Measurements from ENCODE around the gene SRPK1.

SRPK1 gene

DNA sequence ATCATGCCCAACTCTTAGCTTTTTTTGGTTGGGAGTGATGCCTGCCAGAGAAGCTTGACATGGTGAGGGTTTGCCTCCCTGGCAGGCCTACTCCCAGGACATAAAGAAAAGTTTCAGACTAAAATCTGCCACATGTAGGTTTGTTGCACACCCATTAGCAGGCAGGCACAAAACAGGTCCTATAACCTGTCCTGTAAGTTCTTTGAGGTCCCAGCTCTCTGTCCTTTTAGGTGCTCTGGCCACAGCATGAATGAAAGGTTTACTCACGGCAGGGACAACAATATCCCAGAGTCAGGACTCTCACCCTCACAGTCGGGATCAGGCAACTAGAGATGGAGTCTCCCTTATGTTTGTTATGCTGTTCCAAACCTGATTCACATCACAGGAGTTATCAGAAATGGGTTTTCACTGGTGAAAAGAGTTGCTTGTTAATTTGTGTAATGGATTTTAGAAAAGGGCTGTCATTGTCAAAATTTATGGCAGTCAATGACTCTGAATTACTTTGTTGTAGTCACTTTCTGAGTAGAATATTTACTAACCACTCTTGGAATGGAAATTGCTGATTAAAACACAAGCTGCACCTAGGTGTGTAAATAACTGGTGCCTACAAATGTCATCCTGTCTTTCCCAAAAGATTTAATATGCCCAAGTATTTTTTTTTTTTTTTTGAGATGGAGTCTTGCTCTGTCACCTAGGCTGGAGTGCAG is 5.8 kb upstream of the SRPK1 start:
- Histone ChIP-seq H2AK5ac (ENCODE audit: low read depth, low read length) (no peak overlapping the region), H3K9me3 (replicated peaks in 1 of 2; ENCODE audit: control insufficient read depth in 2 of 2, insufficient read depth in 1 of 2, low read depth in 1 of 2, low read length in 2 of 2) (no peaks in the 10 kb centered on the region), H3K14ac (ENCODE audit: low read length) (no peak overlapping the region), H3K79me1 (ENCODE audit: low read depth, low read length) (no peaks in the 10 kb centered on the region), H3K23ac (ENCODE audit: low read depth, low read length, poor library complexity) (no peak overlapping the region), H3K9ac (ENCODE audit: low read depth, low read length, poor library complexity) (no peak overlapping the region), H3K36me3 (replicated peaks in 1 of 2; ENCODE audit: control insufficient read depth in 2 of 2, insufficient read depth in 2 of 2, low read length in 2 of 2) (no peaks in the 10 kb centered on the region), H3K4me3 (ENCODE audit: low read length in 2 of 2) (no peak overlapping the region), H2BK15ac (ENCODE audit: low read length) (no peak overlapping the region), H4K8ac (ENCODE audit: low read depth, low read length) (no peak overlapping the region), H4K91ac (ENCODE audit: low read depth, low read length, poor library complexity) (no peak overlapping the region), H3K27ac (replicated peaks; ENCODE audit: low read length) (no peak overlapping the region), H3K4me2 (ENCODE audit: insufficient read depth, low read length, poor library complexity, severe bottlenecking) (no peak overlapping the region), H3K4ac (ENCODE audit: low read length) (no peak overlapping the region), H3K27me3 (ENCODE audit: control insufficient read depth in 3 of 3, insufficient read depth in 3 of 3, low read depth in 1 of 3, low read length in 3 of 3) (no peaks in the 10 kb centered on the region), H2BK120ac (ENCODE audit: low read depth, low read length) (no peak overlapping the region), H2BK5ac (ENCODE audit: low read length) (no peak overlapping the region), H3K4me1 (ENCODE audit: control insufficient read depth in 2 of 2, insufficient read depth in 1 of 2, low read depth in 1 of 2, low read length in 2 of 2) (peaks cover under 1 to 7% of the 10 kb centered on the region in 2 donors), H3K18ac (ENCODE audit: low read length) (no peak overlapping the region), H2BK12ac (ENCODE audit: low read length) (no peak overlapping the region), H2AFZ (ENCODE audit: low read length) (no peak overlapping the region)
- DNase-seq (ENCODE audit: low spot score): no peak
- no CpG with 5 or more reads among the region's 2 CpGs for WGBS, 2 donors (ENCODE audit: extremely low coverage in 2 of 2, insufficient read length in 2 of 2, insufficient replicate concordance in 1 of 2)

DNA sequence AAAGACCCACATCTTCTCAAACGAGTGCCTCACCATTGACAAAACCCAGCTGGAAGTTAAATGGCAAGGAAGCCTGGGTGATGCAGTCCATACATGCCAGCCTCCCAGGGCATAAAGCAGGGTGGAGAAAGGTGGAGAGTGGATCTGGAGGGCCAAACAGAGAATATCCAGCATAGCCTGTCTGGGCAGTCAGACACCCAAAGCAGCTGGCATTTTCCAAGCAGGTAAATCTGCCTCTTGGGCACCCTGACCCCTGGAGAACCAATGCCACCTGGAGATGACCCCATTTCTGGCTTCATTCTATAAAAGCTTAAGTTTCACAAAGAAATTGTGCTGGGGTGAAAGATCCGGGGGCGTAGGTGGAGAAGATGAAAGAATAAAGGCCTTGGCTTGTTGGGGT is 5.1 kb upstream of the SRPK1 start:
- Histone ChIP-seq H2AFZ (ENCODE audit: low read length) (no peak overlapping the region), H2AK5ac (ENCODE audit: low read depth, low read length) (peak overlapping the region; percentile 35), H3K4me2 (ENCODE audit: insufficient read depth, low read length, poor library complexity, severe bottlenecking) (no peak overlapping the region), H3K18ac (ENCODE audit: low read length) (no peak overlapping the region), H3K79me1 (ENCODE audit: low read depth, low read length) (no peaks in the 10 kb centered on the region), H3K4me1 (ENCODE audit: control insufficient read depth in 2 of 2, insufficient read depth in 1 of 2, low read depth in 1 of 2, low read length in 2 of 2) (peaks cover 1 to 7% of the 10 kb centered on the region in 2 donors), H4K8ac (ENCODE audit: low read depth, low read length) (no peak overlapping the region), H3K9ac (ENCODE audit: low read depth, low read length, poor library complexity) (no peak overlapping the region), H3K27me3 (ENCODE audit: control insufficient read depth in 3 of 3, insufficient read depth in 3 of 3, low read depth in 1 of 3, low read length in 3 of 3) (no peaks in the 10 kb centered on the region), H3K9me3 (replicated peaks in 1 of 2; ENCODE audit: control insufficient read depth in 2 of 2, insufficient read depth in 1 of 2, low read depth in 1 of 2, low read length in 2 of 2) (no peaks in the 10 kb centered on the region), H2BK120ac (ENCODE audit: low read depth, low read length) (no peak overlapping the region), H2BK12ac (ENCODE audit: low read length) (no peak overlapping the region), H4K91ac (ENCODE audit: low read depth, low read length, poor library complexity) (no peak overlapping the region), H3K14ac (ENCODE audit: low read length) (no peak overlapping the region), H3K23ac (ENCODE audit: low read depth, low read length, poor library complexity) (no peak overlapping the region), H3K4ac (ENCODE audit: low read length) (no peak overlapping the region), H3K4me3 (ENCODE audit: low read length in 2 of 2) (no peak overlapping the region), H3K27ac (replicated peaks; ENCODE audit: low read length) (no peak overlapping the region), H2BK15ac (ENCODE audit: low read length) (no peak overlapping the region), H3K36me3 (replicated peaks in 1 of 2; ENCODE audit: control insufficient read depth in 2 of 2, insufficient read depth in 2 of 2, low read length in 2 of 2) (no peaks in the 10 kb centered on the region), H2BK5ac (ENCODE audit: low read length) (no peak overlapping the region)
- whole genome bisulfite sequencing, 2 donors (ENCODE audit: extremely low coverage in 2 of 2, insufficient read length in 2 of 2, insufficient replicate concordance in 1 of 2): no CpG with 5 or more reads among the region's 3 CpGs
- no peak for DNase-seq (ENCODE audit: low spot score)

DNA sequence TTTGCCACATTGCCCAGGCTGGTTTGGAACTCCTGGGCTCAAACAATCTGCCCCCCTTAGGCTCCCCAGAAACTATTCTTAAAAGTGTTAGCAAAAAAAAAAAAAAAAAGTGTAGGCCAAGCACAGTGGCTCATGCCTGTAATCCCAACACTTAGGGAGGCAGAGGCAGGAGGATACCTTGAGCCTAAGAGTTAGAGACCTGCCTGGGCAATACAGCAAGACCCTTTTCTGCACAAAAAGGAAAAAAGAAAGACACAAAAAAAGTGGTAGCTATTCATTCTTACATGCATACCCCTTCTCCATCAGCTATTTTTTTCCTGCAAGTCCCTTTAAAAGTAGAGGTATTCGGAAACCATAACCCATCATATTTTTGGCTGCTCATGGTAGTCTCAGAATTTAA is 3.2 kb upstream of the SRPK1 start:
- H3K36me3 ChIP-seq (replicated peaks in 1 of 2; ENCODE audit: control insufficient read depth in 2 of 2, insufficient read depth in 2 of 2, low read length in 2 of 2): no peaks in the 10 kb centered on the region
- no peaks in the 10 kb centered on the region for H3K27me3 ChIP-seq (ENCODE audit: control insufficient read depth in 3 of 3, insufficient read depth in 3 of 3, low read depth in 1 of 3, low read length in 3 of 3)
- WGBS, 2 donors (ENCODE audit: extremely low coverage in 2 of 2, insufficient read length in 2 of 2, insufficient replicate concordance in 1 of 2): no CpG with 5 or more reads among the region's 1 CpG
- no peak overlapping the region for H3K14ac ChIP-seq (ENCODE audit: low read length)
- no peak overlapping the region for H3K9ac ChIP-seq (ENCODE audit: low read depth, low read length, poor library complexity)
- no peak overlapping the region for H3K4me2 ChIP-seq (ENCODE audit: insufficient read depth, low read length, poor library complexity, severe bottlenecking)
- H2BK15ac ChIP-seq (ENCODE audit: low read length): no peak overlapping the region
- no peak overlapping the region for H2AK5ac ChIP-seq (ENCODE audit: low read depth, low read length)
- peaks cover 5 to 6% of the 10 kb centered on the region in 2 donors for H3K4me1 ChIP-seq (ENCODE audit: control insufficient read depth in 2 of 2, insufficient read depth in 1 of 2, low read depth in 1 of 2, low read length in 2 of 2)
- no peak overlapping the region for H3K23ac ChIP-seq (ENCODE audit: low read depth, low read length, poor library complexity)
- H3K27ac ChIP-seq (replicated peaks; ENCODE audit: low read length): no peak overlapping the region
- no peak overlapping the region for H2BK12ac ChIP-seq (ENCODE audit: low read length)
- H3K9me3 ChIP-seq (replicated peaks in 1 of 2; ENCODE audit: control insufficient read depth in 2 of 2, insufficient read depth in 1 of 2, low read depth in 1 of 2, low read length in 2 of 2): no peaks in the 10 kb centered on the region
- H3K4me3 ChIP-seq (ENCODE audit: low read length in 2 of 2): no peak overlapping the region
- no peak overlapping the region for H3K4ac ChIP-seq (ENCODE audit: low read length)
- H2BK120ac ChIP-seq (ENCODE audit: low read depth, low read length): no peak overlapping the region
- H2AFZ ChIP-seq (ENCODE audit: low read length): no peak overlapping the region
- H4K8ac ChIP-seq (ENCODE audit: low read depth, low read length): no peak overlapping the region
- no peak for DNase-seq (ENCODE audit: low spot score)
- no peak overlapping the region for H2BK5ac ChIP-seq (ENCODE audit: low read length)
- H4K91ac ChIP-seq (ENCODE audit: low read depth, low read length, poor library complexity): no peak overlapping the region
- peaks cover 4% of the 10 kb centered on the region for H3K79me1 ChIP-seq (ENCODE audit: low read depth, low read length)
- H3K18ac ChIP-seq (ENCODE audit: low read length): no peak overlapping the region

DNA sequence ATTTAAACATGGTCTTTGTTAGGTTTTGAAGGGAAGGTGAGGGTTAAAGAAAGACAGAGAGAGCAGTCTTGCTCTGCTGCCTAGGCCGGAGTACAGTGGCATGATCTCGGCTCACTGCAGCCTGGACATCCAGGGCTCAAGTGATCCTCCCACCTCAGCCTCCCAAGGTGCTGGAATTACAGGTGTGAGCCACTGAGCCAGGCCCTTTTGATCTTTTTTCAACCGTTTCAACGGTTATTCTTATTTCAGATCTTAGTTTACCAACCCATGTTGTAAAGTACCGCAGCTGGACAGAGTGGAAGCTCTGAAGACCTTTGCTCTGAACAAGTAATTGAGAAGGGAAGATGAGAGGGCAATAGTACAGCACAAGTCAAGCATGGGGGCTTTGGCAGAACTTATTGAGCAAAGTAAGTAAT is 1.2 kb upstream of the SRPK1 start:
- Histone ChIP-seq H2BK12ac (ENCODE audit: low read length) (no peak overlapping the region), H3K4me2 (ENCODE audit: insufficient read depth, low read length, poor library complexity, severe bottlenecking) (no peak overlapping the region), H3K18ac (ENCODE audit: low read length) (no peak overlapping the region), H3K23ac (ENCODE audit: low read depth, low read length, poor library complexity) (no peak overlapping the region), H3K4ac (ENCODE audit: low read length) (no peak overlapping the region), H3K4me3 (ENCODE audit: low read length in 2 of 2) (no peak overlapping the region), H3K9ac (ENCODE audit: low read depth, low read length, poor library complexity) (no peak overlapping the region), H2BK15ac (ENCODE audit: low read length) (no peak overlapping the region), H2BK5ac (ENCODE audit: low read length) (no peak overlapping the region), H2AFZ (ENCODE audit: low read length) (peak overlapping the region; percentile 97), H3K14ac (ENCODE audit: low read length) (no peak overlapping the region), H4K91ac (ENCODE audit: low read depth, low read length, poor library complexity) (no peak overlapping the region), H2AK5ac (ENCODE audit: low read depth, low read length) (no peak overlapping the region), H4K8ac (ENCODE audit: low read depth, low read length) (no peak overlapping the region), H3K9me3 (replicated peaks in 1 of 2; ENCODE audit: control insufficient read depth in 2 of 2, insufficient read depth in 1 of 2, low read depth in 1 of 2, low read length in 2 of 2) (no peaks in the 10 kb centered on the region), H3K4me1 (ENCODE audit: control insufficient read depth in 2 of 2, insufficient read depth in 1 of 2, low read depth in 1 of 2, low read length in 2 of 2) (peaks cover 5 to 10% of the 10 kb centered on the region in 2 donors), H3K27me3 (ENCODE audit: control insufficient read depth in 3 of 3, insufficient read depth in 3 of 3, low read depth in 1 of 3, low read length in 3 of 3) (no peaks in the 10 kb centered on the region), H3K79me1 (ENCODE audit: low read depth, low read length) (peaks cover 4% of the 10 kb centered on the region), H3K36me3 (replicated peaks in 1 of 2; ENCODE audit: control insufficient read depth in 2 of 2, insufficient read depth in 2 of 2, low read length in 2 of 2) (peaks cover 2 to 9% of the 10 kb centered on the region in 2 donors), H3K27ac (replicated peaks; ENCODE audit: low read length) (no peak overlapping the region), H2BK120ac (ENCODE audit: low read depth, low read length) (no peak overlapping the region)
- no peak for DNase-seq (ENCODE audit: low spot score)
- WGBS, 2 donors (ENCODE audit: extremely low coverage in 2 of 2, insufficient read length in 2 of 2, insufficient replicate concordance in 1 of 2): no CpG with 5 or more reads among the region's 5 CpGs

All from neuronal stem cell (in vitro differentiated cells).